HG02571 (cell line): ENCODE measurements around the gene PDE6A.

Experiments
- ATAC-seq: cut with Tn5 transposase; IDR thresholded peaks from one replicate; pipeline ENCODE4 v1.9.1; 2021; ENCODE audit warnings: mild to moderate bottlenecking, moderate library complexity; ENCODE audit not compliant: unreplicated experiment

Gene PDE6A

DNA sequence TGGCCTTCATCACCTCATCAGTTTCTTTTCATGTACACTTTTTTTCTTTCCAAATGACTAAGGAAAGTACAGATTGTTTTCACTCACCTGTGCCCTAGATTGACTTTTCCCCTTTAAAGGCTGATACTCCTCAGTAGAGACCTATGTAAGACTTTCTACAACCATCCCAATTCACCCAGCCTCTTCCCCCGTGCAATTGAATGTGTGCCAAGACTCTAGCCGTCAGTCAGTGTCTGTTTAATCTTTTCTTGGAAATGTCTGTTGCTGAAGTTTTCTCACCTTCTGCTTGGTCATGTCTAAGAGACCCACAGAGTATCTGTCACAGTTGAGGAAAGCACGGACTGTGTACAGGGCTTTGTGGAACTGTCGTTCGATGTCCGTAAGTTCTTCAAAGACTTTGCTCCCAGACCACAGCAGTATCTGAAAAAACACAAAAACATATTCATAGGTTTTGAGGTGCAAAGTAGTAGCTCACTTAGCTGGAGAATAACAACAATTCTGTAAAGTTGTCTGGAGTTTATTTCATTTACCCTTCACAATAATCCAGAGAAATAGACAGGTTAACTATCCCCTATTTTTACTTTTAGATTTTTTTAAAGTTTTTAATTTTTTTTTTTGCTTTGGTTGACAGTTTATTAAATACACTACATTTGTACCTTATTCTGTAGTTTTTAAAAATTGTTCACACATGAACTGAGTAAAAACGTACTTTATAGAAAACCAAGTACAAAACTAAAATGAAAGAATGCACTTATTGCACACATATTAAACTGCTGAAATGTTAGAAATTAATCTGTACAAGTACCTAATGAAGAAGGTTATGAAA lies 13.6 kb downstream of the PDE6A start:
- no peak for ATAC-seq

DNA sequence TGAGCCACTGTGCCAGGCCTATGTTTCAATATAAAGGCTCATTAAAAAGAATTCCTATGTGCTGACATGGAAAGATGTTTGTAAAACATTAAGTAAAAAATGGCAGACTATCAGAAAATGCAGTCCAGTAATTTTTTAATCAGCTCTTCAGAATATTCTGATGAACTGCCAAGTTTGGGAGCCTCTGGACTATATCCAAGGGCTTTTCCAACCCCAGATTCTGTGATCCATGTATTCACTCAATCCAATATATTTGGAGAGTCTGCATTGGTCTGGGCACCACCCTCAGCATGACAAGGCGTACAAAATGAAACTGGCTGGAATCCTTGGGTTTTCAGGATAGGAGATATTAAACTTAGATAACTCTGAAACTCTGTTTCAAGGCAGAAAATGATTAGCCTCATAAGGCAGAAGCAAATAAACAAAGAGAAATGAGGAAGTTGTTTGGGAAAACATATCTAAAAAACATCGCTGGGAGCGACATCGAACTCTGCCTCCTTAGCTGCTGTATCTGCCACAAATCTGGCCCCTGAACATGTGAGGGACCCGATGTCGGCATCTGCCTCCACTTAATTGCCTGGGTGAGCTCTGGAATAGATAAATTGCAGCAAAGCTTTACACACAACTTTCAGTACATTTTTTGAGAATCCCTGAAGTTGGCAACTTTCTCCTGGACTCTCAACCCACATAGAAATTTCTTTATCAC lies 14.4 kb downstream of the PDE6A start:
- no peak for ATAC-seq

DNA sequence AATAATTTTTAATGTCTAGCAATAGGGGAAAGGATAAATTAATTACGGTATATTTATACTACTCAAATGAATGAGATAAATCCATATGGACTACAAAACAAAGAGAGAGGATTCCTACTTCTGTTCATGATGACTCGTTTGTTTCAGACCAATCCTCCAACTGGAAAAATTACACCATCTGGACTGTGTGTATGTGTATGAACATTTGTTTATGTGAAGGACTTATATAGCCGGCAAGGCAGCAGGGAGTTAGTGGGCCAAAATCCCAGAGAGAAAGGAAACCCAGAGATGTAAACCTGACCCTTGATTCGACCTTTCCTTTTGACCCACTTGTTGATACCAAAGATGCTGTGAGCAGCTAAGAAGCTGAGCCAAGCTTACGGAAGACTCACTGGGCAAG lies 20.1 kb downstream of the PDE6A start:
- ATAC-seq, result no peak

DNA sequence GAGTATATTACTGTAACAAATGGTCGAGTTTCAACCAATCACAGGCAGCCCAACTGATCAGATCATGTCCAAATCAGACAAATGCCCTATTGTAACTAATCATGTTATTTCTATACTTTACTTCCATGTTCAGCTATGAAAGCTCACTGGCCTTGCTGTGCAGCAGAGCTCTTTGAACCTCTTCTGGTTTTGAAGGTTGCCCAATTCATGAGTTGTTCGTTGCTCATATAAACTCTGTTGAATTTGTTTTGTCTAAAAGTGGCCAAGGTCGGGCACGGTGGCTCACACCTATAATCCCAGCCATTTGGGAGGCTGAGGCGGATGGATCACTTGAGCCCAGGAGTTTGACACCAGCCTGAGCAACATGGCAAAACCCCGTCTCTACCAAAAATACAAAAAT lies 21.6 kb downstream of the PDE6A start:
- no peak for ATAC-seq

DNA sequence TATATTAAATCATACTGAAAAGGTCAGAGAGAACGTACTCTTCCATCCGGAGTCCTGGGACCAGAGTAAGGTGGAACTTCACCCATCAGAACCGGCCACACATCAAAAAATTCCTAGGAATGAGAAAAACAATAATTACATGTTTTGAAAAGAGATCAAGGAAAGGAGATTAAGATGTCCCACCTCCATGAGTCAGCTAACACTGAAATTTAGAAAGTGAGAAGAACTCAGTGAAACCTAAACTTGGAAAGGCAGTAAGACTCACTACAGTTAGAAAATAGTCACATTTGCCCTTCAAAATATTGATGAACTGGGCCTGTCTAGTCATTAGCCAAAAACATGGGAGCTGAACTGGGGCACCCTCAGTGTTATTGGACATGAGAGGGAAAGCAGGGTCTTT lies 23.0 kb downstream of the PDE6A start:
- ATAC-seq, result no peak

DNA sequence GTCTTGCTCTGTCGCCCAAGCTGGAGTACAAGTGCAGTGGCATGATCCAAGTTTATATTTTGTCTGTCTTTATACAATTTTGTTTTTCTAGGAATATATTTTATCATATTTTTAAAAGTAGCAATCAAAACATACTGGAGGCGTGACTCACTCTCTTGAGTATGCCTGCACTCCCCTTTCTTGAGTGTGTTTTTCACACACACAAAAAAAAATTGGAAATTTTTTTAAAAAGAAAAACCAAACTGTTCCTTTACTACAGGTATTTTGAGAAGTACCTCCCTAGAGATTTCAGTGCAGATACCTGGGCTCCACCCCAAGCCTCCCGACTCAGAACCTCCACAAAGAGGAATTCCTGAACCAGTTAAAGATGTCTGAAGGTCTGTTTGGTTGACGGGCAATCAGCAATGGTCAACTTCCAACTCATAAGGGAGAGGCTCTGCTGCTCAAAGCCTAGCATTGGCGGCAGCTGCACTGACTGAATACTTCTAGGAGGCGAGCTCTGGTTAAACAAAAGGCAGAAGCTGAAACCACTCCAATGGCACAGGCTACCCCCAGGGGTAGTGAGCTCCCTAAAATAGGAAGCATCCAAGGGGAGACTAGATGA lies 27.4 kb downstream of the PDE6A start:
- ATAC-seq, result no peak

DNA sequence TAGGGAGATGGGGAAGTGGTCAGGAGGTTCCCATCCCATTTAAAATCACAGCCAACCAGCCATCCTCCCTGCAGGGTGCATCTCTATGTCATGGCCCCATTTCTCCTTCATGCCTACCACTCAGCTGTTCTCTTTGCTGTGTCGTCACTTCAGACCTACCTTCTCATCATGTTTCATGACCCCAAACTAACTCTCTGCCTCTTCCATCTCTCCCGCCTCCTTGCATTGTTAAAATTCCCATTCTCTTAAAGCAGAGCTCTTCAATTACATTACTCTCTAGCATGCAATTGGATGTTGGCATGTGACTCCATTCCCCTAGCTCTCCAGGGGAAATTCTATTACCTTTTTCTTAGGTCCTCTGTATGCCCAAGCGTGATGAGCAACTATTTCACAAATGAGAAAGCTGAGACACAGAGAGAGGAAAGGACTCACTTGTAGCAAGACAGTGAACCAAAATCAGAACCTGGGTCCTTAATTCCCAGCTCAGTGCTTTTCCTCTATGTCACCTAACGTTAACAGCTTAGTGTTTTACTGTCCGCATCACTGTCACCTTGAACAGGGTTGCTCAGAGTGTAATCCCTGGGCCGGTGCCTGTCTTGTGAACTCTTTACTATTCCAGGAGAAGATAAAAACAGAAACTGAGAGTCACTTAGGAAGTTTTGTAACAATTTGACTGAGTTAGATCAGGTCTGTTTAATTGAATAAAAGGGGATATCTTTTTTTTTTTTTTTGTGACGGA lies 28.1 kb downstream of the PDE6A start:
- no peak for ATAC-seq

DNA sequence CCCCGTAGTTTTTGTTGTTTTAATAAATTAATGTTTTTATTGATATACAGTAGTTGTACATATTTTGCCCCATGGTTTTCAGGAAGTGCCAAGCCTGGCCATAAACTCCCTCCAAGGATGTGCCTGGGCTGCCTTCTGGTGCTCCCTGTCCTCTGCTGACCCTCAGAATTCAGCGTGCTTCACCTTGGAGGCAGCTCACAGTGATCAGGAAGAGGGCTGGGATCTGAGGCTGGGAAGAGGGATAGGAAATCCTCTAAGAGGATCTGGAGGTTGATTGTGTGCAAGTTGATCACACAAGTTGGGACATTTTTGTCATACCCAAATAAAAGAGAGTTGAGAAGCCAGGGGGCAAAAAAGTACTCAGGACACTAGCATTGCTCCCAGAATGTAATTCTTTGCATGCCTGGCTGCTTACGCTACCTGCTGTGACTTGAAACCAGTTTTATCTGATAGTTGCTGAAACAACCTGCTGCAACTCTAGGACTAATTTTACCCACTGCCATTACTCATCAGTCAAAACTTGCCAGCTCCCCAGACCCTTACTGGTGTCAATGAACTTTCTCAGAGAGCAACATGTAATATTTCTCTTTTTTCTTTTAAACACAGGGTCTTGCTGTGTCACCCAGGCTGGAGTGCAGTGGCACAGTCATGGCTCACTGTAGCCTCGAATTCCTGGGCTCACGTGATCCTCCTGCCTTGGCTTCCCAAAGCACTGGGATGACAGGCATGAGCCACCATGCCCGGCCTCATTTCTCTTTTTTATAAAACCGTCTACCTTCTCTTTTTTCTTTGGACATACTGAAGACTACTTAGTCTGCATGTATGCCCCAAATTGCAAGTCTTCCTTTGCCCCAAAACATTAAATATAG lies 29.0 kb downstream of the PDE6A start:
- no peak for ATAC-seq

DNA sequence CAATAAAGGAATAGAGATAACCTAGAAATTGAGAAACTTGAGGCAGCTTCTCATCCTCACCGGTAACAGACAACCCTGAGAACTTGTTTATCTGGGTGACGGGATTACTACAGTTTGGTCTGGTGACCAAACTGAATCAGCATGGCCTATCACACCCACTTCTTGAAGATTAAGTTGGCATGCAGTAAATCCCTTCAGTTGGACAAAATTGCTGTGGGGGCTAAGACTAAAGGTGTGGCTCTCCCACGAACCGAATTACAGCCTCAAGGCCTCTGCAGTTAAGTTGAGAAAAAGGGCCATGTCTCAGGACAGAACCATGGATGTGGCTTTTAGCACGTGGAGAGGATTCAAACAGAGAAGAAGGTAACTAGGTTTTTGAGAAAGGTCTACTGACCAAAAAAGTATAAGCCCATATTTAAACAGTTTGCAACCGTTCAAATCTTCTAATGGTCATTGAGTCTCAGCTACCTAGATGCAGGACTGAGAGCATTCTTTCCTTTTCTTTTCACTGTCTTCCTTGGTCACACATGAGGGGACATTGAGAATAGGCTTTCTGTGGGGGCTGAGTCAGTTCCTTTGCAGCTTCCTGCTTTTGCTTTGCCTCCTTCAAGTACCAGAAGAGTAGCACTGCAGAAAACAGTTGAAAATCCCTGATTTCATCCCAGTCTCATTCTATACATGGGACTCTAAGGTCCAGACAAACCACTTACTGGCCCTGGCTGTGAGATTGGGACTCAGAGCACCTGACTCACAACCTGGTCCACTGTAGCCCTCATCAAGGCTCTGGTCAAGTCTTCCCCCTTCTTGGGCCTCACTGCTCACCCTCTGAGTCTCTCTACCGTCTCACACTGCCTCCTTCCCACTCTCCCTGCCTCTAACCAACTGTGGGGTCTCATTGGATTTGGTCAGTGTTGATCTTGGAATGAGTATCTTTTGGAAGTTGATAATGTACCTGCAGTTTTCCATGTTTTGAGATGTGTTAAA lies 30.9 kb downstream of the PDE6A start:
- ATAC-seq, result no peak

DNA sequence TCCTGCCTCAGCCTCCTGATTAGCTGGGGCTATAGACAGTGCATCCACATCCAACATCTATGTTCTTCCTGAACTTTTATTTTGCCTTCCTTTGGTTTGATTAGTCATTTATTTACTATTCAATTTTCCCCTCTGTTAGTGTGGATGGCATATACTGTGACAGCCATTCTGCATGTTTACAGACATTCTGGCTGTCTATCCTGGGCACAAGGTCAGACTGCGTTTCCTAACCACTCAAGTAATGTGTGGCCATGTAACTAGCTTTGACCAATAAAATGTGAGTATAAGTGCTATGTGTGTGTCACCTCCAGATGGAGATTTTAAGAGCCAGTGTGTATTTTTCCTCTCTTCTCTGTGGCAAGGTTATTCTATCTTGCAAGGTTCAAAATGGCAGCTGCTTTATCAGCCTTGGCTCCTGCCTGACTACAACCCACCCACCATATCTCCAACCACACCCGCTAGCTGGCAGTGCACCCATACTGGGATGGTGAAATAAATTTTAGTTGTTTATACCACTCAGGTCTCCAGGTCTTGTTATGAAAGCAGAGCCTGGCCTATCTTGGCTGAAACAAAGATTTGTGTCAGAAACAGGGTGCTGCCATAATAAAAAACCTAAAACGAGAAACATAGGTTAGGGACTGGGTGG lies 32.2 kb downstream of the PDE6A start:
- no peak for ATAC-seq

DNA sequence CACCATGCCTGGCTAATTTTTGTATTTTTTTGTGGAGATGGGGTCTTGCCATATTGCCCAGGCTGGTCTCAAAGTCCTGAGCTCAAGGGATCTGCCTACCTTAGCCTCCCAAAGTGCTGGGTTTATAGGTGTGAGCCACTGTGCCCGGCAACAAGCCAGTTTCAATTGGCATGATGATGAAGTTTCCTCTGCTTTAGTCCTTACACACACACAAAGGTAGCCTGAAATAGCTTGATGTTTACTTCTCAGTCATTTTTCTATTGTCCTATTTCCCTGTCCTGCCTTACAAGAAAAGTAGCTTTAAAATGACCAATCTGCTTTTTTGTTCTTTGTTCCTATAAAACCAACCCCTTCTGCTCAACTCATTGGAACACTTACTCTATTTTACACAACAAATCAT lies 33.6 kb downstream of the PDE6A start:
- no peak for ATAC-seq

DNA sequence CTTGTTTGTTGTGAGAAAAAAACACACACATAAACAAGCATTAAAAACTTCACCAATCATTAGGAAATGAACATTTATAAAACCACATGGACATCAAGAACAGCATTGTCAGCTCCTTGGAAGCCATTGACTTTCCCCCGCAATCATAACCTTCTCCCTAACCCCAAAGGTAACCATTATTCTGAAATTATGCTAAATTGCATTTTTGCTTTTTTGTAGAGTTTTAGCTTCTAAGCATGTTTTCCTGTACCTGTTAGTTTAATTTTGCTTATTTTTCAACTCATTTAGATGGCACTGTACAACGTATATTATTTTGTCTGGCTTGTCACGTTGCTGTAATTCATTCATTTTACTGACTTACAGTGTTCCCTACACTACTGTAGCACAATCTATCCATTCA lies 36.8 kb downstream of the PDE6A start:
- ATAC-seq, result no peak

DNA sequence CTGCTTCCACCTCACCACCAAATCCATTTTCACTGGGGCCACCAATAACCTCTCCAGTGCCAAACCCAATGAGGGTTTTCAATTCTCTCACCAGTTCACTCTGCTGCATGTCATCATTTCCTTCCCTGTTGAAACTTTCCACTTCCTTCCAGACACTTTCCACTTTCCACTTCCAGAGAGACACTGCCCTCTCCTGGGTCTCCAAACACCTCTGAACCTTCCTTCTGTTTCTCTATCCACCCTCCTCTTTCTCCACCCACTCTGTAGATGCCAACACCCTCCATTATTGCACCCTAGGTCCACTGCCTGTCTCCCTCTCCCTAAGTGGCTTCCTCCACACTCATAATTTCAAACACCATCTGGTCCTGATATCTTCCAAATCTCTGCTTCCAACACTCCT lies 39.6 kb downstream of the PDE6A start:
- ATAC-seq, result no peak

DNA sequence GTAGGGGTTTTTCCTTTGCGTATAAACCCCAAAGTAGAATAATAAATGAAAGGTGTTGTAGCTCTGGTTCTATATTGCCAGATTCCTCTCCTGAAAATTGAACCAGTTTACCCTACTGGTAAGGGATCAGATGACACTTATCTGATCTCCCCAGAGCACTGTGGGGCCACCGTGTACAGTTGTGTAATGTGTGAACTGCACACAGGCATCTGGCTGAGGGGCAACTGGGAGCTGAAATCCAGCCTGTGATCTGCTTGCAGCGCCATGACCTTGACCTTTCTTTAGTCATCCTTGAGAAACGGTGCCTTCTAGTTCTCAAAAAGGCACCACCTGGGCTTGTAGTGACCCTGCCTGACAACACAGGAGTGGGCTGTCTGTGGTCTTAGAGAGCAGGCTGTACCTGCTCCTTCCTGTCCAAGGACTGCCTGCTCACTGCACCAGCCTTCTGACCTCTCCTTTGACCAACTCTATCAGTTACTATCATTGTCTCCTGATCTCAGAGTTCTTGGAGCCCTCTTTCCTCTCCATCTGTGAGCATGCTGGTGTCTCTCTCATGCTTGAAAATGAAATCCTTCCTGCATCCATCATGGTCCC lies 40.2 kb downstream of the PDE6A start:
- ATAC-seq, result no peak

DNA sequence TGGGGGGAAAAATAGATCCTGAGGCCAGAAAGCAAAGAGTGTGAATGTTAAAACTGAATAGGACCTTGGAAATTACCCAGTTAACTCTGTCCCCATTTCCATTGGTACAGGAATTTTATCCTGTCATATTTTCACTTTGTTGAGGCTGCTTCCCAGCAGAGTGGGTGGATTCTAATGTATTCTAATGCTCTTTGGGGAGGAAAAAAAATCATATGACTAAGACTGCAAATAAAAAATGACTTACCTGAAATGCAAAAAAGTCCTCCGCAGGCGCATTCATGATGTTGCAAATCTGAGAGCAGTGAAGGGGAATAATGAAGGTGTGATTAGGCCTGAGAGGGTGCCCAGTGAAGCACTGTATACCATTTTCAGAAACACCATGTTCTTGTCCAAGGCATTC lies 41.2 kb downstream of the PDE6A start:
- no peak for ATAC-seq

DNA sequence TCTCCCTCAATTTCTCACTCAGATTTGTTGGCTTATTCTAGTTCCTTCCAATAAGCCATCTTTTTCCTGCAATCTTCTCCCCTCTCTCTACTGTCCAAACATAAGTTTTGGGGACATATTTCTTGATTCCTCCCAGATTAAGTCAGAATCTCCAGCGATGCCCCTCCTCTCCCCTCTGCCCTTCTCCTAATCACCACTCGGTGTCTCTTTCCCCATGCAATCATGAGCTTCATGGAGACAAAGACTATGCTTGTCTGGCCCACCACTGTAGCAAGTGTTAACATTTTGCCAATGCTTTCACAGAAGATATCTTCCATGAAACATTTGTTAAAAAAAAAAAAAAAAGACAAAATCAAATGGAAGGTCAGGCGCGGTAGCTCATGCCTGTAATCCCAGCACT lies 42.4 kb downstream of the PDE6A start:
- ATAC-seq, result no peak

DNA sequence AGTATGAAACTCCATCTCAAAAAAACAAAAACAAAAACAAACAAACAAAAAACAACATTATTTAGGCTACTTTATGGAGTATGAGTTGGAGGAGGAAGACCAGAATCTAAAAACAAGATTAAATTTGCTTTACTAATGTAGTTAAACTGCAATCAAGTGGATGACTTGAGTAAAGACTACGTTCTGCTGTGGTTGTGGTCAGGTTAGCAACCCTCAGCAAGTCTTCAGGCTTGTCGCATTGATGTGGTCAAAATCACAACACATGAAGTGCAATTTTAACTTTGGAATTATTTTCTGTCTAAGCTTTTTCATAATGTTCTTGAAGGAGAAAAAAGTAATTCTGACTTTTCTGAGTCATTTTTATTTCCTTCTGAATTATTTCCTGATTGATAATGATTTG lies 43.1 kb downstream of the PDE6A start:
- ATAC-seq, result no peak

DNA sequence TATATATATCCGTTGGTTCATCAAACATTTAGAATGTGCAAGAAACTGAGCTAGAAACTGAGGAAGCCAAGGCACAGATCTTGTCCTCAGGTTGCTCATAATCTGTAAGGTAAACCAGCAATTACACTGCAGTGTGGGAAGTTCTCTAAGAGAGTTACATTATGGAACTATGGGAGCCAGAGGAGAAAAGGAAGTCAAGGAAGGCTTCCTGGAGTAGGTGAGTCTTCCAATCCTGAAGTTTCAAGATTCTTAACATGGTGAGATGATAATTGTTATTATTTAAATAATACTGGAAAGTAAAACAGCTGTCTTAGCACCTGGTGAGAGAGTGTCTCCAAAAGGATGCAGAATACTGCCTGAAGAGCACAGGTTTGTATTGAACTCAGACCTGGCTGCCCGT lies 44.2 kb downstream of the PDE6A start:
- ATAC-seq, result no peak
